ENCODE data around the gene TFR2. TPM values are rescaled to one million over a fixed set of nuclear protein-coding genes. Genes with fewer than 3 reads are reported as not detected.

TFR2 gene
- total RNA-seq, 4 donors from 2014 or later: 0.17 to 0.32 TPM; not detected in 2

DNA sequence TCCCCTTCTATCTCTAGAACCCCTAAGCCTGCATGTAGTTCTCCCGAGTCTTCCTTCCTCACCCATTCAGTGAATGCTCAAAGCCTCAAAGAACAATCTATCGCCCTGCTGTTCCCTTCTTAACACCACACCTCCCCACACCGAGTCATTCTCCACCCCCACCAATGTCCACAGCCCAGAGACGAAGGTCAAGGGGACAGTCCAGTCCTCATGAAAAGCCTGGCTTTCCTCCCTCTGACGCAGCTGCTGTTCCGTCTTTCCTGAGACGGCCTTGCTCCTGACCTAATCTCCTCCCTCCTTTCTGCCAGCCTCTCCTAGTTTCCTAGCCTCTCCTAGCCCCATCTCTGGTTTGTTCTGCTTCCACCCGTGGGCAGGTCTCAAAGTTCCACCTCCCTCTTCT is 19.8 kb downstream of the TFR2 start:
- intact Hi-C loops (cut with DNase I): no loop called here
- Histone ChIP-seq H3K4me3 (no peak overlapping the region), H3K9me3 (no peaks in the 10 kb centered on the region), H3K27ac (replicated peaks in 1 of 4) (no peak overlapping the region), H3K4me1 (peaks cover 4 to 7% (median 6%) of the 10 kb centered on the region in 4 donors), H3K27me3 (no peaks in the 10 kb centered on the region), H3K36me3 (peaks cover 0 to 23% (median 0%) of the 10 kb centered on the region in 4 donors)
- 86% methylated on average over 8 of the region's 8 CpGs for whole genome bisulfite sequencing
- DNase-seq (ENCODE audit: extremely low spot score): no peak
- TF ChIP-seq, protein P1, sequence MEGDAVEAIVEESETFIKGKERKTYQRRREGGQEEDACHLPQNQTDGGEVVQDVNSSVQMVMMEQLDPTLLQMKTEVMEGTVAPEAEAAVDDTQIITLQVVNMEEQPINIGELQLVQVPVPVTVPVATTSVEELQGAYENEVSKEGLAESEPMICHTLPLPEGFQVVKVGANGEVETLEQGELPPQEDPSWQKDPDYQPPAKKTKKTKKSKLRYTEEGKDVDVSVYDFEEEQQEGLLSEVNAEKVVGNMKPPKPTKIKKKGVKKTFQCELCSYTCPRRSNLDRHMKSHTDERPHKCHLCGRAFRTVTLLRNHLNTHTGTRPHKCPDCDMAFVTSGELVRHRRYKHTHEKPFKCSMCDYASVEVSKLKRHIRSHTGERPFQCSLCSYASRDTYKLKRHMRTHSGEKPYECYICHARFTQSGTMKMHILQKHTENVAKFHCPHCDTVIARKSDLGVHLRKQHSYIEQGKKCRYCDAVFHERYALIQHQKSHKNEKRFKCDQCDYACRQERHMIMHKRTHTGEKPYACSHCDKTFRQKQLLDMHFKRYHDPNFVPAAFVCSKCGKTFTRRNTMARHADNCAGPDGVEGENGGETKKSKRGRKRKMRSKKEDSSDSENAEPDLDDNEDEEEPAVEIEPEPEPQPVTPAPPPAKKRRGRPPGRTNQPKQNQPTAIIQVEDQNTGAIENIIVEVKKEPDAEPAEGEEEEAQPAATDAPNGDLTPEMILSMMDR (IDR thresholded peaks at IDR 0.05): no peak
- no peak for TF ChIP-seq POLR2A (IDR thresholded peaks at IDR 0.05; ENCODE audit: low read depth)
- no peak for TF ChIP-seq EP300 (IDR thresholded peaks at IDR 0.05)
- TF ChIP-seq POLR2AphosphoS5 (IDR thresholded peaks at IDR 0.05): no peak

DNA sequence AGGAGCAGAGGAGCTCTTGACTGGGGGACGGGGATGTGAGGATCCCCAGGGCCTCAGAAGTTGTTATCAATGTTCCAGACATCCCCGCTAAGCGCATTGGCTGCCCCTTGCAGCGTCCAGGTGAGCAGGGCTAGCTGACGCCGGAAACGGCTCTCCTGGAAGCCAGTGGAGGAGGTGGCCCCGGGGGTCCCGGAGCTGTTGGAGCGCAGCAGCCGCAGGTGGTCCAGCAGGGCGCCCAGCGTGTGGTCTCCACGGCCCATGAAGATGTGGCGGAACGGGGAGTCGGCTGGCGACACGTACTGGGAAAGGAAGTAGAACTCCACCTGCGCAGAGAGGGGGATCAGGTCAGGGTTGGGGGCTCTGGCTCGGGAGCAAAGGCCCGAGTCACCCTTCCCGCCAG is 20.5 kb downstream of the TFR2 start:
- no peaks in the 10 kb centered on the region for H3K9me3 ChIP-seq
- H3K27ac ChIP-seq (replicated peaks in 1 of 4): no peak overlapping the region
- H3K36me3 ChIP-seq: peaks cover 0 to 25% (median under 1%) of the 10 kb centered on the region in 4 donors
- no peaks in the 10 kb centered on the region for H3K4me1 ChIP-seq
- DNase-seq (ENCODE audit: extremely low spot score): no peak
- 90% methylated on average over 22 of the region's 23 CpGs for WGBS
- intact Hi-C loops (cut with DNase I): no loop called here
- no peak overlapping the region for H3K4me3 ChIP-seq
- no peak for TF ChIP-seq POLR2AphosphoS5 (IDR thresholded peaks at IDR 0.05)
- no peak for TF ChIP-seq POLR2A (IDR thresholded peaks at IDR 0.05; ENCODE audit: low read depth)
- TF ChIP-seq, protein P1 (IDR thresholded peaks at IDR 0.05): no peak
- TF ChIP-seq EP300 (IDR thresholded peaks at IDR 0.05): no peak
- H3K27me3 ChIP-seq: no peaks in the 10 kb centered on the region

DNA sequence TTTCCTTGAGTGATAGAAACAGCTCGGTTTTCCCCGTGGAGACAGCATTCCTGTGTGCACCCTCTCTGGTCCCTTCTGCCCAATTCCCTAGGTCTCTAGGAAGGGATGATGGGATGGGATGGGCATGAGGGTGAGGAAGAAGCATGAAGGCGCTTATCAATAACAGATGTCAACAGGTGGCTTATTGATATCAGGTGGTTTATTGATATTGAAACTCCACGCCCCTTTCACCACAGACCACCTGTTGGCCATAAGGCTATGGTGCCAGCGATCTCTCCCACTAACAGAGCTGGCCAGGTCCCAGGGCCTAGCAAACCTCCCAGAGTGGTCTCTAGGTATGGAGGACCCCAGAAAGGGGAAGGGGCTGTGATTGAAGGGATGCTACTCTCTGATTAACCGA is 21.1 kb downstream of the TFR2 start:
- H3K36me3 ChIP-seq: peaks cover 0 to 30% (median 4%) of the 10 kb centered on the region in 4 donors
- 90% methylated on average over 6 of the region's 6 CpGs for WGBS
- H3K4me3 ChIP-seq: no peak overlapping the region
- no peaks in the 10 kb centered on the region for H3K4me1 ChIP-seq
- no peak overlapping the region for H3K27ac ChIP-seq (replicated peaks in 1 of 4)
- H3K9me3 ChIP-seq: no peaks in the 10 kb centered on the region
- no peaks in the 10 kb centered on the region for H3K27me3 ChIP-seq
- intact Hi-C loops (cut with DNase I): no loop called here
- DNase-seq (ENCODE audit: extremely low spot score): no peak
- TF ChIP-seq POLR2AphosphoS5 (IDR thresholded peaks at IDR 0.05) (no peak), POLR2A (IDR thresholded peaks at IDR 0.05; ENCODE audit: low read depth) (no peak), EP300 (IDR thresholded peaks at IDR 0.05) (no peak)
- TF ChIP-seq, protein P1 (IDR thresholded peaks at IDR 0.05): no peak

DNA sequence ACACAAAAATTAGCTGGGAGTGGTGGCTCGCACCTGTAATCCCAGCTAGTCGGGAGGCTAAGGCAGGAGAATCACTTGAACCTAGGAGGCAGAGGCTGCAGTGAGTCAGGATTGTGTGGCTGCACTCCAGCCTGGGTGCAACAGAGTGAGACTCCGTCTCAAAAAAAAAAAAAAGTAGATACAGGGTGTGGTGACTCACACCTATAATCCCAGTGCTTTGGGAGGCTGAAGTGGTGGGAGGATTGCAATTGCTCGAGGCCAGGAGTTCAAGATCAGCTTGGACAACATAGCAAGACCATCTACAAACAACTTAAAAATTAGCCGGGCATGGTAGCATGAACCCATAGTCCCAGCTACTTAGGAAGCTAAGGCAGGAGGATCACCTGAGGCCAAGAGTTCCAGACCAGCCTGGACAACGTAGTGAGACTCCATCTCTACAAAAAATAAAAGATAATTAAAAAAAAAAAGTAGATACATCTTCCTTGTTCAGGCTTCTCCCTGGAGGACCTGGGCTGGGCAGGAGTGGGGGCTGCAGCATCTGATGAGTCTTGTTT is 27.0 kb downstream of the TFR2 start:
- no peak for DNase-seq (ENCODE audit: extremely low spot score)
- Histone ChIP-seq H3K9me3 (no peaks in the 10 kb centered on the region), H3K4me3 (no peak overlapping the region), H3K36me3 (peaks cover 0 to 23% (median 8%) of the 10 kb centered on the region in 4 donors), H3K4me1 (peaks cover 14 to 17% (median 14%) of the 10 kb centered on the region in 4 donors), H3K27me3 (no peaks in the 10 kb centered on the region), H3K27ac (replicated peaks in 1 of 4) (no peak overlapping the region)
- intact Hi-C loops (cut with DNase I): loop anchor here (5.0 kb wide), 1 partner anchor 58 kb away; the partner anchor contains the start of gene GNB2
- WGBS: 82% methylated on average over 6 of the region's 6 CpGs
- TF ChIP-seq, protein P1 (IDR thresholded peaks at IDR 0.05): no peak
- no peak for TF ChIP-seq EP300 (IDR thresholded peaks at IDR 0.05)
- TF ChIP-seq POLR2AphosphoS5 (IDR thresholded peaks at IDR 0.05): no peak
- no peak for TF ChIP-seq POLR2A (IDR thresholded peaks at IDR 0.05; ENCODE audit: low read depth)
